GM18858 (cell line): ENCODE results near the gene PPDPF.
"Not testable (repeated sequence)": the region's sequence is repeated elsewhere in the genome, so short reads cannot be mapped to it uniquely, and the experiment has no call there.

Source experiments
- ATAC-seq: cut with Tn5 transposase; IDR thresholded peaks from one replicate; pipeline ENCODE4 v1.9.1; 2021; ENCODE audit not compliant: unreplicated experiment

The PPDPF gene

DNA sequence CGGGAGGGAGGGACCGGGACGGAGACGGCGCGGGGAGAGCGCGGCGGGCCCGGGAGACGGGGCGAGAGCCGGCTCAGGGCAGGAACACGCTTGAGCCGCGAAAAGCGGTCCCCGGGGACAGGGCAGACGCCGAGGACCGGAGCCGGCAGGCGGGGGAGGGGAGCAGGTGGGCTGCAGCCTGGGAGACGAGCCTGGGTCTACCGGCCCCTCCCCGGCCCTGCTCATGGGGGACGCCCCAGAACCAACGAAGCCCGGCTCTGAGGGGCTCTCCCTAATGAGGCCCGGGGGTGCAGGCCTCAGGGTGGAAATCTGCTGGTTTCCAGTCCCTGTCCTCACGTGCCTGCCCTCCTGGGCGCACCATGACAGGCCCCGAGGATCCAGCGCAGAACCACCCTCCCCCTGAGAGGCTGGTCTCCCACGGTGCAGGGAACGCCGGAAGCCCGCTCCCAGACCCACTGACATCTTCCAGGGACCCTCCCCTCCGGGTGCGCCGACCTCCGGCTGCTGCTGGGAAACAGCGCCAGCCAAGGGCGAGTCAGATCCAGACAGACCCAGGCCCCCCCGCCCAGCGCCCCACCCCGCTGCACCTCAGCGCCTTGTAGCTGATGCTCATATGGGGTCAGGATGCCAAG lies 21.1 kb upstream of the PPDPF start:
- no peak for ATAC-seq

- no peak for ATAC-seq
These were observed 20.2 kb upstream of the PPDPF start for GRCh38 chr20:63500151-63500901.

DNA sequence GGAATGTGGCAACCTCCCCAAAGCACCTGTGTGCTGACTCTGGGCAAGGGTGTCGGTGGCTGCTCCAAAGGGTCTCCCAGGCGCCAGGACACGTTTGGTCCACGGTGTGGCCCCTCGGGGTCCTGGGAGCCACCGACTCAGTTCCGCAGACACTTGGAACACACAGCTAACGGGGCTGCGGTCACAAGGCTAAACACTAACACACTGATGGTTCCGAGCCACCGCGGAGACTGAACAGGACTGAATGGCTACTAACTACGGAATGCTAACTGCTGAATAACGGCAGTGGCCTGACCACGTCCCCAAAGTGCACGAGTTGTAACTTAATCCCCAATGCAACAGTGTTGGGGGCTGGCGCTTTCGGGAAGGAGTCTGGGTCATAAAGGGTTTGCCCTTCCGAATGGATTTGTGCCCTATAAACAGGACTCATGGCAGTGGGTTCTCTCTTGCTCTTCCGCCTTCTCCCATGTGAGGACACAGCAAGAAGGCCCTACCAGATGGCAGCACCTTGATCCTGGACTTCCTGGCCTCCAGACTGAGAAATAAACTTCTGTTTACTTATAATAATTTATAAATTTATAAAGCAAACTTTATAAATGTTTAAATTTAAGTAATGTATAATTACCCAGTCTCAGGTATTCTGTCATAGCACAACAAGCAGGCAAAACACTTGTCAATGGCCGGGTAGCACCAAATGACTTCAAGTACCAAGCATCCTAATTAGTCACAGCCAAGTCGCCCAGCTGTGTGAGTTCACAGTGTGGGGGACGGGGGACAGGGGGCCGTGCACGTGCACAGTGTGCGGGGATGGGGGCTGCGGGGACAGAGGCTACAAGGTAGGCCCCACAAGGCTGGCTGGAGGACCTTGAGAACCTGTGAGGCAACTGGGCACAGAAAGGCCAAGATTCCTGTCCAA lies 19.4 kb upstream of the PPDPF start:
- no peak for ATAC-seq

DNA sequence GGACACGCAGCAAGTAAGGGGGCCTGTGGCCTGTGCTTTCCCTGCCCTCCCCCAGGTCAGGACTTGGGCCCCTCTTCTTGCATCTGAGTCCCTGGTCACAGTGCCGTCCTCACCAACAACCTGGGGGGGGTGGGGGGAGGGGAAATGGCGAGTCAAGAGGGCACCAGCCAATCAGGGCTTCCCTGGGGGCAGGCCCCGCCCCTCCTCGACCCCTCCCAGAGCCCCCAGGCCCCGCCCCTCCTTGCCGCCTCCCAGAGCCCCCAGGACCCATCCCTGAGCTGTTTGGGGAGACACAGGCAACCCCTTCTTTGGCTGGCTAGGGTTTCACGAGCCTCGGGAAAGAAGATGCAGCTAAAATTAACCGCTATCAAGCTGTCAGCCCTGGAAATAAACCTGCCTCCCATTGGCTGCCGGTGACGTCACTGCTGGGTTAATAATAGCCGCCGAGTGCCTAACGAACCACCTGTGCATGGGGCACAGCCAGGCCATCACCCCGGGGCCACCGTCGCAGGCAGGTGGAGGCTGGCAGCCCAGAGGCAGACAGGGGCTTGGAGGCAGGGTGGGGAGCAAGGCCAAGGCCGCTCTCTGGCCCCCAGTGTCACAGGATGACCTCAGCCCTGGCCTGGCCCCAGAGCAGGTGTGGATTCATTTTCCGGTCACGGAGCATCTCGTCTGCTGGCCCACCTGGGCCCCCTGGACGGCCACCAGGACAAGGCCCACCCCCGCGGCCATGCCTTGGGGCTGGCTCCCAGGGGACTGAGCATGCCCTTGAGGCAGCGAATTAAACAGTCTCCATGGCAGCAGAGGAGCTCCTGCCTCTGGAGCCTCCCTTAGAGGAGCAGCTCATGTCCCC lies 18.5 kb upstream of the PPDPF start:
- no peak for ATAC-seq

- no peak for ATAC-seq
These were observed 17.8 kb upstream of the PPDPF start for GRCh38 chr20:63502671-63503172.

GRCh38 chr20:63503524-63503923 lies 17.0 kb upstream of the PPDPF start:
- ATAC-seq = no peak

DNA sequence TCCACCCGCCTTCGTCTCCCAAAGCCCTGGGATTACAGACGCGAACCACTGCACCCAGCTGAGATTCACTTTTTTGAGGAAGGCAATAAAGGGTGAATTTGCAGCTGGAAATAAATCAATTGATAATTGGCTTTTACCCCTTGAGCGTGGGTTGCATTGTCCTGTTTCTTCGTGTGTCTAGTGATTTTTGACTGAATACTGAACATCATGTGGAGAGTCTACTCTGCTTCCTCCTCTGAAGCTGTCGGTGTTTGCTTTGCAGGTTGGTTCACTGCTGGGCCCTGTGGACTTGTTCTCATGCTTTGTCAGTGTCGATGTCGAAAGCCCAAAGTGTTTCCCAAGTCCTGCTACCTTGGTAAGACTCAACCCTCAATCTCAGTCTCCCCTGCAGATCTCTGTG lies 15.9 kb upstream of the PPDPF start:
- no peak for ATAC-seq

GRCh38 chr20:63505281-63505680 lies 15.3 kb upstream of the PPDPF start:
- ATAC-seq = no peak

DNA sequence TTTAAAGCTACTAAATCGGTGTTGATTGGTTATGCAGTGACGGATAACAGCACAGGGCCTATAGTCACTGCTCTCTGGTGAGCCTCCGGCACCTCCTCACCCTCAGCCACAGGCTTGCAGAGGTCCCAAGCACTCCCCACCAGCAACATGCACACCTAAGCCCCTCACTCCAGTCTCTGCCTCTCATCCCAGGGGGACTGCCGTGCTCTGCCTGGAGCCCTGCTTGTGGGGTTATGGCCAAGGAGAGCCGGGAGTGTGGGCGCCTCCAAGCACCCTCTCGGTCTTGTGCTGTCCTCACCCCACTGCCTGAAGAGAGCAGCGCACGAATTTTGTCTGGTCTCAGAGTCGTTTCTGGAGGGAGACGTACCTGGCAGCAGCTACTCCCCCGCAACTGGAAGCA lies 14.8 kb upstream of the PPDPF start:
- ATAC-seq = no peak

DNA sequence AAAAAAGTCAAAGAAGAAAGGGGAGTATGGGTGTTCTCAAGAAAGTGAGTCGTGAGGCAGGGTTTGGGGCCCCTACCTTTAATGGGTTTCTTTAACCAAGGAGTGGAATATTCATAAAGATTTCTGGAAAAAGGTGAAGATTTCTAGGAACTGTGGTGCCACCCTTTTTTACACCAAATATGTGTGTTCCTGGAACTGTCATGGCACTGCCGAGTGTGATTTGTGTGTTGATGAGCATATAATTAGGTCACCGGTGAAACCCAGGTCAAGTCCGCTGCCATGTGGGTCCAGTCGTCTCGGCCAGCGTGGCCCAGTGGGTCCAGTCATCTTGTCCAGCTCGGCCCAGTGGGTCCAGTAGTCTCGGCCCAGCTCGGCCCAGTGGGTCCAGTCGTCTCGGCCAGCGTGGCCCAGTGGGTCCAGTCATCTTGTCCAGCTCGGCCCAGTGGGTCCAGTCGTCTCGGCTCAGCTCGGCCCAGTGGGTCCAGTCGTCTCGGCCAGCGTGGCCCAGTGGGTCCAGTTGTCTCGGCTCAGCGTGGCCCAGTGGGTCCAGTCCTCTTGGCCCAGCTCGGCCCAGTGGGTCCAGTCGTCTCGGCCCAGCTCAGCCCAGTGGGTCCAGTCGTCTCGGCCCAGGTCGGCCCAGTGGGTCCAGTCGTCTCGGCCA lies 13.4 kb upstream of the PPDPF start:
- ATAC-seq = no peak

- ATAC-seq = no peak
These were observed 12.3 kb upstream of the PPDPF start for GRCh38 chr20:63508072-63508768.

DNA sequence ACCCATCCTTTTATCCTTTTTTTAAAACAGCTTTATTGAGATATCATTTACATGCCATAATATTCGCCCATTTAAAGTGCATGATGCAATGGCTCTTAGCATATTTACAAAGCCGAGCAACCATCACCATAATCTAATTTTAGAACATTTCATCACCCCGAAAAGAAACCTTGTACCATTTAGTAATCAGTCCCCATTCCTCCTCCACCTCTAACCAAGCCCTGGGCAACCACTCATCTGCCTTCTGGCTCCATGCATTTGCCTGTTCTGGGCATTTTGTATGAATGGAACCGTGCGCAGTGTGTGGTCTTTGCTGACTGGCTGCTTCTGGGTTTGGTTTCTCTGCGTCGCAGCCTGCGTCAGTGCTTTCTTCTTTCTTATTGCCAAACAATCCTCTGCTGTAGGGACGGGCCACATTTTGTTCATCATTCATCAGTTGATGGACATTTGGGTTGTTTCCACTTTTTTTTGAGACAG lies 11.4 kb upstream of the PPDPF start:
- no peak for ATAC-seq

- ATAC-seq = no peak
These were observed 7.4 kb upstream of the PPDPF start for GRCh38 chr20:63513207-63513606.

- not testable (repeated sequence) for ATAC-seq
These were observed 6.0 kb upstream of the PPDPF start for GRCh38 chr20:63514520-63514919.

DNA sequence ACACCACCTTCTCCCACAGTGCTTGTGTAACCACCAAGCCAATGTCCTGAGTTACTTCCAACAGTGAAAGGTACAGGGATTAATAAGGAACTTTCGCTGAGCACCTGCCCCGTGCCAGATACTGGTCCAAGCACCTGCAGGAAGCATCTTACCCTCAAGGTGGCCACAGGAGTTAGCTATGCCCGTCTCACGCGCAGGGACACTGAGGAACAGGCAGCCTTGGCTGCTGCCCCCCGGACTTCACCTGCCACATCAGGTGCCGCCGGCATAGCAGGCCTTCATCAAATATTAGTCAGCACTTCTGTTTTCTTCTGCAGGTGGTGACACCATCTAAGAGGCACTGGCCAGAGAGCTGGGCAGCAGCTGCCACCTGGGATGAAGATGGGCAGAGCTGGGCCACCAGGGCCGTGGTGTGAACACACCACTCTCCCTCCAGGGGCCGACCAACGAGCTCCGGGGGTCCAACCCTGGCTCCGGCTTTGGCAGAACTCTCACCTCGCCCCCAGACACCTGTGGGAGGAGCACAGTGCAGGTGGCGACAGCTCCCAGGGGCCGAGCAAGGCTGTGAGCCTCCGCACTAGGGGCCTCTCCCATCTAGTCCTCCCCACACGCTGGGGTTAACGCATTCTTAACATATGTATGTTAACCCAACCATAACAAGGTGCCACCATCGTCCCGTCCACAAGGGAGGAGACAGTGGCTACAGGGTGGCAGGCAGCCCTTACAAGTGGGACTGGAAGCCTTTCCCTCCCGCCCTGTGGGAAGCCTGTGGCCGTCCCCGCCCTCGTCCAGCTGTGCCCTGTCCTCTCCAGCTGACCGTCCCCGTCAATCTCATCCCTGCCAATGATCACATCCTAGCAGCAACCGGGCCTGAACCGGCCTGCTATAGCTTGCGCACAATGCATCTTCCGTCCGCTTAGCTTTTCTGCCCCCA lies 2.9 kb upstream of the PPDPF start:
- ATAC-seq = no peak

GRCh38 chr20:63518351-63518861 lies 2.2 kb upstream of the PPDPF start:
- no peak for ATAC-seq

DNA sequence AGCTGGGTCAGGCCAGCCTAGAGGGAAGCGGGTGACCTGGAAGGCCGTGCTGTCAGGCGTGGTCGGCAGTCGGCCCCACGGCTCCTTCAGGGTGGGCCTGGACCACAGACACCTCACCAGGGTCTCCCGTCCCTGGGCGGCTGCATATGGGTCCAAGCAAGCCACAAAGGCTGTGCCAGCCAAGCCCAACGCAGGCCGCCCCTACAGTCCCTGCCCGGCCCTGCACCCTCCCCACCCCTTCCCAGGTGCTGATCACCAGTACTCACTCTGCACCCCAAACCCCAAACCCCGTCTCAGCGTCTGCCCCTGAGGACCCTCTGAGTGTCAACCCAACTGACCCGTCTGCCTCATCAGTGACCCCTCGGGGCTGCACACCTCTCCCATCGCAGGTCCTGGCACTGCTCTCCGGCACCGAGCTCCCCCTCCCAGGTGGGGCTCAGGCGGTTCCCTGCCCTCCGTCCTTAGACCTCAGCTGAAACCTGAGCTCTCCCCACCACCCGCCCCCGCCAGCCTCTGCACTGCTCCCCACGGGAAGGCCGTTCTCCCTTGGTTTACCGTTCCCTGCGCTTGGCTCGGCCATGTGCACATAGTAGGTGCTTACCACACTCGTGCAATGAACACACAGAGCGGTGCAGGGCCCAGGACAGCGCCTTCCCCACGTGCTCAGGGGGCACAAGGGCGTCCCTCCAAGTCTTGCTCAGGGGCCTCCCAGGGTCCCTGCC lies 1.5 kb upstream of the PPDPF start:
- no peak for ATAC-seq
